ENCODE measurements around the gene DCUN1D4. TPM values are rescaled to one million over a fixed set of nuclear protein-coding genes. Genes with fewer than 3 reads are reported as not detected.
A peak's percentile ranks its signal among the peaks of the same experiment; 100 is the strongest.

Gene DCUN1D4
- total RNA-seq, 6 experiments from 2014 or later, result 22.6 to 62.4 (median 37.0) TPM

DNA sequence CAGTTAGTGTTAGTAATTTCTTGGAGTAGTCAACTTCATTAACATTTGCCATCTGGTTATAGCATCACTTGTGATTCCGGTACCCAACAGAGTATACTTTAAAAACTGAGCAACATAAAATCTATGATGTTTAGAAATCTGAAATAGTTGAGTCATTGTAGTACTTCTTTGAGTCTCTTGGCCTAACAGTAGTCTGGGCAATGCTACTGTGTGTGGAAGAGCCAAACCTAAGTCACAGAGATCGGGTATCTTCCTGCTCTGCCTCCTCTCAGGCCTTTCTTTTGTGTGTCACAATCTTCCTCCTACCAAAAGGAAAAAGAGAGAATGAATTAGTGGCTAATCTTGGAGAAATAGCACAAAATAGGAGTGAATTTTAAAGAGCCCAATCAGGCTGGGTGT, 25.5 kb downstream of the DCUN1D4 start:
- Histone ChIP-seq H3K36me3 (peaks cover 0 to 39% (median 16%) of the 10 kb centered on the region in 4 donors), H3K27me3 (no peaks in the 10 kb centered on the region), H3K9me3 (no peaks in the 10 kb centered on the region), H3K4me1 (peaks cover 0 to 39% (median 2%) of the 10 kb centered on the region in 4 donors), H3K27ac (no peak overlapping the region), H3K4me3 (no peak overlapping the region)
- intact Hi-C loops (cut with DNase I), result no loop called here
- 96% methylated on average over 2 of the region's 2 CpGs for WGBS (ENCODE audit: insufficient coverage, low coverage, low lambda C conversion rate, missing lambda C conversion rate)
- TF ChIP-seq, protein P1, sequence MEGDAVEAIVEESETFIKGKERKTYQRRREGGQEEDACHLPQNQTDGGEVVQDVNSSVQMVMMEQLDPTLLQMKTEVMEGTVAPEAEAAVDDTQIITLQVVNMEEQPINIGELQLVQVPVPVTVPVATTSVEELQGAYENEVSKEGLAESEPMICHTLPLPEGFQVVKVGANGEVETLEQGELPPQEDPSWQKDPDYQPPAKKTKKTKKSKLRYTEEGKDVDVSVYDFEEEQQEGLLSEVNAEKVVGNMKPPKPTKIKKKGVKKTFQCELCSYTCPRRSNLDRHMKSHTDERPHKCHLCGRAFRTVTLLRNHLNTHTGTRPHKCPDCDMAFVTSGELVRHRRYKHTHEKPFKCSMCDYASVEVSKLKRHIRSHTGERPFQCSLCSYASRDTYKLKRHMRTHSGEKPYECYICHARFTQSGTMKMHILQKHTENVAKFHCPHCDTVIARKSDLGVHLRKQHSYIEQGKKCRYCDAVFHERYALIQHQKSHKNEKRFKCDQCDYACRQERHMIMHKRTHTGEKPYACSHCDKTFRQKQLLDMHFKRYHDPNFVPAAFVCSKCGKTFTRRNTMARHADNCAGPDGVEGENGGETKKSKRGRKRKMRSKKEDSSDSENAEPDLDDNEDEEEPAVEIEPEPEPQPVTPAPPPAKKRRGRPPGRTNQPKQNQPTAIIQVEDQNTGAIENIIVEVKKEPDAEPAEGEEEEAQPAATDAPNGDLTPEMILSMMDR (IDR thresholded peaks at IDR 0.05), result no peak
- TF ChIP-seq POLR2A (IDR thresholded peaks at IDR 0.05), result no peak
- ATAC-seq (no peak), DNase-seq (no peak)

DNA sequence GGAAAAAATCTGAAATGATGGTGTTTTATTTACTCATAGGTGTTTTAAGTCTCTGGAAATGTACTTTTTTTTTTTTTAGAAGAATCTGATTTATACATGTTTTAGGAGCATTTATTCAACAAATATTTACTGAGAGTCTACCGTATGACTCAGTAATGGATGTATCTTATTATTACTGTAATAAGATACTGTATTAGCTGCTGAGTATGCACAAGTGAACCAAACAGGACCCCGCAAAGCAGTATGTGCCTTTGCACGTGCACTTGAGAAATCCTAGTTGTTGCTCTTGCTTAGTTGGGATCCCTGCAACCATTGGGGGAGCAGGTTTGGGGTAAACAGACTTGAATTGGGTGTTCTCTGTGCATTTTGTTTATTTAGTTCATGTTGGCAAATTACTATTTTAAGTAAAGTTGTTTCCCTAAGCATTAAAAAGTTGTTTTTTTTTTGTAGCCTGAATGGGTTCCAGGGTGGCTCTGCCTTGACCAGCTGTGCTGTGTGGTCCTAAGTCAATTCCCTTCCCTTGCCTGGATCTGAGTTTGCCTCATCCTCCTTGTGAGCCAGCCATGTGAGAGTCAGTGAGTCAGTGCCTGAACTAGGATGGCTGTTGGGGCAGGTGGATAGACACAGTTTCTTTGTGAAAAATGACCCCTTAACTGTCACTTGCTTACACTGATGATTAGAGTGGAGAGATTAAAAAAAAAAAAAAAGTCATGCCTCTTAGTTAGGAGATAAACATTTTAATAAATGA, 27.7 kb downstream of the DCUN1D4 start:
- no peak for DNase-seq
- no peak for TF ChIP-seq POLR2A (IDR thresholded peaks at IDR 0.05)
- TF ChIP-seq, protein P1 (IDR thresholded peaks at IDR 0.05), result no peak
- intact Hi-C loops (cut with DNase I), result no loop called here
- Histone ChIP-seq H3K9me3 (no peaks in the 10 kb centered on the region), H3K27me3 (no peaks in the 10 kb centered on the region), H3K27ac (no peak overlapping the region), H3K4me3 (no peak overlapping the region), H3K4me1 (peaks cover 0 to 19% (median 1%) of the 10 kb centered on the region in 4 donors), H3K36me3 (peaks cover 0 to 48% (median 15%) of the 10 kb centered on the region in 4 donors)
- ATAC-seq, result peak in 1 of 4 donors; percentile 18
- 97% methylated on average over 3 of the region's 3 CpGs for WGBS (ENCODE audit: insufficient coverage, low coverage, low lambda C conversion rate, missing lambda C conversion rate)

DNA sequence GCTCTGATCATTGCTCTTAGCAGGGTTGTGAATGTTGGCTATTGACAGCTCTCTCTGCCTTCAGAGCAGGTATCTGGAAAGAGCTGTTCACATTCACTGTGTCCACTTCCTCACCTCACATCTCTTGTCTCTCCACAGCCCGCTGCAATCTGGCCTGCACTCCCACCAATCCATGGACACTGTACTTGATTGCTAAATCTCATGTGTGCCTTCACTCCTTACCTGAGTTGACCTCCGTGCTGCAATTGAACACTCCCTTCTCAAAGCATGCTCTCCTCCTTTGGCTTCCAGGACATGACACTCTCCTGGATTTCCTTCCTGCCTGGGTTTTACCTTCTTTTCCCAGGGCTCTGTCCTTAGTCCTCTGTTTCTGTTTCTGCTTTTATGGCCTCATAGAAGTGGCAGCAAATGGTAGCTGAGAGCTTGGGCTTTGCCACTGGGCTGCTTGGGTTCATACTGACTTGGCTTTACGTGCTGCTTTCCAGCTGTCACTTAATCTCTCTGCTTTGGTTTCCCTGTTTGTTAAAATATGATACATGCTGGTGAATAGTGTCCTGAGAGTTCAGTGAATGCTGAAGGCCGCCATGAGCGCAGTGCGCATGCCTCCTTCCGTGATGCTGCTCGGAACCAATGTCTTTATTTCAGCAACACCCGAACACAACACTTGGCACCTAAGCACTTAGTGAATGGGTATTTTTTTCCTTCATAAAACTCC, 29.5 kb downstream of the DCUN1D4 start:
- peaks cover 0 to 19% (median 1%) of the 10 kb centered on the region in 4 donors for H3K4me1 ChIP-seq
- ATAC-seq (peak; percentile 80 to 95 (median 91)), DNase-seq (peak in 1 of 3 donors; percentile 70)
- no peak for TF ChIP-seq POLR2A (IDR thresholded peaks at IDR 0.05)
- TF ChIP-seq, protein P1 (IDR thresholded peaks at IDR 0.05), result no peak
- no peak overlapping the region for H3K27ac ChIP-seq
- no peaks in the 10 kb centered on the region for H3K9me3 ChIP-seq
- peaks cover 0 to 36% (median 9%) of the 10 kb centered on the region in 4 donors for H3K36me3 ChIP-seq
- WGBS (ENCODE audit: insufficient coverage, low coverage, low lambda C conversion rate, missing lambda C conversion rate), result 76% methylated on average over 7 of the region's 9 CpGs
- intact Hi-C loops (cut with DNase I), result no loop called here
- no peaks in the 10 kb centered on the region for H3K27me3 ChIP-seq
- H3K4me3 ChIP-seq, result no peak overlapping the region

DNA sequence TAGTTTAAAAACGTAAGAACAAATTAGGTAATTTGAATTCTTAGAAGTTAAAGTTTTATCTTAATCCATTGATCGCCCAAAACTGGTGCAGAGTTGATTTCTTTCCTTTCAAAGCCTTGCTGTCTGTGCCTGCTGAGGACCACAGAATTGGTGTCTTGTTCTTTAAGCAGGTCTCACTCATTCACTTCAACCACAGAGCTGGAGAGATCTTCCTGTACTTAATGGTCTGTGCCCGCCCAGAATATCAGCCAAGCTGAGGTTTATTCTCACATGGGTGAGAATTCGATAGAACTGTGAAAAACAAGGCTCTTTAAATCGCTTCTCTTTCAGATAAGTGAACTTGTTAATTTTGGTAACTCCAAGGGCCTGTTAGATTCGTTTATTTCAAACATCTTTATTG, 31.6 kb downstream of the DCUN1D4 start:
- WGBS (ENCODE audit: insufficient coverage, low coverage, low lambda C conversion rate, missing lambda C conversion rate), result 78% methylated on average over 6 of the region's 6 CpGs
- Histone ChIP-seq H3K36me3 (peaks cover 0 to 32% (median 5%) of the 10 kb centered on the region in 4 donors), H3K27me3 (no peaks in the 10 kb centered on the region), H3K4me1 (peaks cover 0 to 27% (median 1%) of the 10 kb centered on the region in 4 donors), H3K9me3 (no peaks in the 10 kb centered on the region), H3K27ac (no peak overlapping the region), H3K4me3 (no peak overlapping the region)
- DNase-seq, result no peak
- intact Hi-C loops (cut with DNase I), result no loop called here
- TF ChIP-seq, protein P1 (IDR thresholded peaks at IDR 0.05), result no peak
- no peak for TF ChIP-seq POLR2A (IDR thresholded peaks at IDR 0.05)
- no peak for ATAC-seq
